Calu3 (cell line): ENCODE data around the gene NR3C1. TPM values are rescaled to one million over a fixed set of nuclear protein-coding genes. Genes with fewer than 3 reads are reported as not detected.

Source experiments
- BruUV-seq: library from RNA; stranded (reverse); fragments of 400-500 nt; replicated peaks from 2 replicates; lab custom pipeline; 2021; lab: Mats Ljungman, UMichigan
- CTCF ChIA-PET: fragments of 300-600 bp; sonication (Branson Sonifier 250); formaldehyde crosslinking; loops from one replicate; lab custom pipeline; 2022; ENCODE audit warnings: antibody characterized with exemption; lab: Charles Lee
- DNase-seq: peaks from one replicate; pipeline ENCODE4 v3.0.0; 2022
- H3K27ac Mint-ChIP-seq: one replicate; pipeline ENCODE4 v1.8.0; 2022; ENCODE audit warnings: mixed read lengths; ENCODE audit not compliant: unreplicated experiment
- H3K27me3 Mint-ChIP-seq: one replicate; pipeline ENCODE4 v1.8.0; 2022; ENCODE audit warnings: mixed read lengths; ENCODE audit not compliant: unreplicated experiment
- H3K36me3 Mint-ChIP-seq: one replicate; pipeline ENCODE4 v1.8.0; 2022; ENCODE audit warnings: mild to moderate bottlenecking, moderate library complexity, mixed read lengths; ENCODE audit not compliant: insufficient read depth, unreplicated experiment
- H3K4me1 Mint-ChIP-seq: one replicate; pipeline ENCODE4 v1.8.0; 2022; ENCODE audit warnings: mild to moderate bottlenecking, low read depth, mixed read lengths; ENCODE audit not compliant: unreplicated experiment
- H3K4me3 Mint-ChIP-seq: one replicate; pipeline ENCODE4 v1.8.0; 2022; ENCODE audit warnings: mild to moderate bottlenecking, low read depth, moderate library complexity, mixed read lengths; ENCODE audit not compliant: unreplicated experiment
- H3K9me3 Mint-ChIP-seq: one replicate; pipeline ENCODE4 v1.8.0; 2022; ENCODE audit warnings: low read depth, mixed read lengths; ENCODE audit not compliant: unreplicated experiment
- intact Hi-C: fragments of 100-400 bp; cut with micrococcal nuclease; formaldehyde crosslinking; loops from one replicate; pipeline ENCODE4 v1.10.0; 2022; ENCODE audit not compliant: unreplicated experiment
- total RNA-seq: library from RNA; stranded (reverse); gene quantifications from 2 replicates; pipeline ENCODE4 v1.2.3, GENCODE V29; 2022
- TF ChIP-seq, protein P1 (sequence below): fragments of 200-600 bp; IDR thresholded peaks from one replicate; pipeline ENCODE4 v1.8.0; 2022; ENCODE audit warnings: antibody characterized with exemption; ENCODE audit not compliant: unreplicated experiment

The NR3C1 gene
- total RNA-seq, 1 experiment from 2014 or later: 63.1 TPM

DNA sequence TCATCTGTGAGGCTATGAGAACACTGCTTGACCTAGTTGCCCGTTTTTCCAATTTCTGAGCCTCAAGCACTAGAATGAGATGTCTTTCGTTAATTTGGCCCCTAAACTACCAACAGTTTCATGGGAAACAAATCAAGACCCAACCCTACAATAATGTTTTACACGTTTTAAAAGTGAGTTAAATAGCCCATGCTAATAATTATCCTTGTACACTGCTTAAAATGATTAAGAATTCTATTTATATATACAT lies 2.3 kb upstream of the NR3C1 start:
- no TSS peak for BruUV-seq
- Mint-ChIP-seq H3K9me3 (peaks cover 2% of the 10 kb centered on the region), H3K4me3 (peak overlapping the region; percentile 97), H3K27ac (peak overlapping the region; percentile 95), H3K36me3 (peaks cover 57% of the 10 kb centered on the region), H3K27me3 (no peaks in the 10 kb centered on the region), H3K4me1 (peaks cover 20% of the 10 kb centered on the region)
- TF ChIP-seq, protein P1, sequence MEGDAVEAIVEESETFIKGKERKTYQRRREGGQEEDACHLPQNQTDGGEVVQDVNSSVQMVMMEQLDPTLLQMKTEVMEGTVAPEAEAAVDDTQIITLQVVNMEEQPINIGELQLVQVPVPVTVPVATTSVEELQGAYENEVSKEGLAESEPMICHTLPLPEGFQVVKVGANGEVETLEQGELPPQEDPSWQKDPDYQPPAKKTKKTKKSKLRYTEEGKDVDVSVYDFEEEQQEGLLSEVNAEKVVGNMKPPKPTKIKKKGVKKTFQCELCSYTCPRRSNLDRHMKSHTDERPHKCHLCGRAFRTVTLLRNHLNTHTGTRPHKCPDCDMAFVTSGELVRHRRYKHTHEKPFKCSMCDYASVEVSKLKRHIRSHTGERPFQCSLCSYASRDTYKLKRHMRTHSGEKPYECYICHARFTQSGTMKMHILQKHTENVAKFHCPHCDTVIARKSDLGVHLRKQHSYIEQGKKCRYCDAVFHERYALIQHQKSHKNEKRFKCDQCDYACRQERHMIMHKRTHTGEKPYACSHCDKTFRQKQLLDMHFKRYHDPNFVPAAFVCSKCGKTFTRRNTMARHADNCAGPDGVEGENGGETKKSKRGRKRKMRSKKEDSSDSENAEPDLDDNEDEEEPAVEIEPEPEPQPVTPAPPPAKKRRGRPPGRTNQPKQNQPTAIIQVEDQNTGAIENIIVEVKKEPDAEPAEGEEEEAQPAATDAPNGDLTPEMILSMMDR: no peak
- intact Hi-C loops: loop anchor here (2.0 kb wide), 4 partner anchors 101 to 419 kb away; no protein-coding TSS in a partner anchor
- DNase-seq: no peak
- CTCF ChIA-PET: no interaction called here

DNA sequence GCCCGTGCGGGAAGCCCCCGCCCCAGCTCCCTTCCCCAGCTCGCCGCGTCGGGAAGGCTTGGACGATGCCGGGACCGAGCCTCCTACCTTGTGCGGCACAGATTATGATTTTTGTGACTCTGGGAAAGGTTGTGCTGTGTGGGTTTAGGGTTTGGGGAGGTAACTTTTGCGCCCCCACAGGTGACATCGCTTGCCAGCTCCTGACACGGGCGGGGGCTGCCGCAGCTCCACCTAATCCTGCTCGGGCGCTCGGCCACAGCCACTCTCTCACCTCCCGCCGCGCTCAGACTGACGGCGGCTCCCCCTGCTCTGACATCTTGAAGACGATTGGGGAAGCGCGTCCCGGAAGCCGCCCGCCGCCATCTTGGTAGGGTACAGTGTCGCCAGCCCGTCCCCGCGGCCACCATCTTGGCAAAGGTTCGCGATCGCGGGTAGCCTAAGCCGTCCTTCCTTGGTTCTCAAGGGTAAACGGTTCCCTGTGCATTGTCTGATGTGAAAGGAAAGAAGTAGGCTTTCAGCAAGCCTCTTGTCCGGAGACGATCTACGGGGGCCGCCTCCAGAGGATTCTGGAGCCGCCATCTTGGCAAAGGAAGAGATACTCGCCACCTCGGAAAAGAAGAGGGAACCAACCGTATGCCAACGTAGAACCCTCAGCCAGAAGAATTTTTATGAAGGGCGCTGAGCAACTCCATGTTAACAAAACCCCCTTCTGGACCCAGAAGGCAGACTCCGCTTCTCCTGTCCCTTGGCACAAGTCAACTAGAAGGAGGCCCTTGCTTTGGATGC lies 1.8 kb upstream of the NR3C1 start:
- no peaks in the 10 kb centered on the region for H3K27me3 Mint-ChIP-seq
- peak; percentile 89 for DNase-seq
- TSS peak; percentile 74 for BruUV-seq

DNA sequence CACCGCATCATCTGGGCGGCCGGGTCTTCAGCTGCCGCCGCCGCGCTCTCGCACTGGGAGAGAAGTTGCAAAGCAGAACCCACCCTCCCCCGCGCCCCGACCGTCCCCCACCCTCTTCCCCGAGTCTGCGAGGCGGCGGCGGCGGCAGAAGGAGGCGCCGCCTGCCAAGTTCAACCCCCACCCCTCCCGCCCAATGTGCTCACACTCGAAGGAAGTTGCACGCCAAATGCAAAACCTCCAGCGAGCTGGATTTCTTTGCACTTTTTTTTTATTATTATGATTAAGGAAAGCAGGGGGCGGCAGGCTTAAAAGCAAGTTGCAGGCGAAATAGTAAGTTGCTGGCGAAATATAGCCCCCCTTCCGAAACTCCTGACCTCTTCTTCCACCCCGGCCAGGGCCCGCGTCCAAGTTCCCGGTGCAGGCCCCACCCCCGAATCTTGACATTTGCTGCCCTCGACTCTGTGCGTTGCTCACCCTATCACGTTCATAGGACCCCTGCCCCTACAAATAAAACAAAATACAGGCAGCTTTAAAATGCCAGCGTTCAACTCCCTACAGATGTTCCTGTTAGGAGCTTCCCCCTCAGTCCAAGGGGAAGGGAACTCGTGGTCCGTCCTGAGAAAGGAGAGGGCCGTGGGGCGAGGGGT lies 1.1 kb upstream of the NR3C1 start:
- no TSS peak for BruUV-seq
- Mint-ChIP-seq H3K27me3 (no peaks in the 10 kb centered on the region), H3K4me3 (peak overlapping the region; percentile 97), H3K4me1 (peaks cover 32% of the 10 kb centered on the region), H3K36me3 (peaks cover 69% of the 10 kb centered on the region), H3K27ac (peak overlapping the region; percentile 95), H3K9me3 (peaks cover 2% of the 10 kb centered on the region)
- peak; percentile 76 for DNase-seq
- intact Hi-C loops: loop anchor here (1.0 to 5.0 kb wide), 6 partner anchors 102 to 563 kb away; no protein-coding TSS in a partner anchor
- CTCF ChIA-PET: interaction anchor here (0.6 to 2.2 kb wide), 15 partner anchors 12 to 738 kb away, joined by 3 to 9 read pairs (median 4); no protein-coding TSS in a partner anchor
- TF ChIP-seq, protein P1: no peak

More for the DNA sequence above, 1.8 kb upstream of the NR3C1 start:
- peak overlapping the region; percentile 95 for H3K27ac Mint-ChIP-seq
- TF ChIP-seq, protein P1: no peak
- intact Hi-C loops: loop anchor here (2.0 kb wide), 4 partner anchors 102 to 420 kb away; no protein-coding TSS in a partner anchor
- H3K4me3 Mint-ChIP-seq: peak overlapping the region; percentile 97
- peaks cover 2% of the 10 kb centered on the region for H3K9me3 Mint-ChIP-seq
- peaks cover 25% of the 10 kb centered on the region for H3K4me1 Mint-ChIP-seq
- H3K36me3 Mint-ChIP-seq: peaks cover 62% of the 10 kb centered on the region
- CTCF ChIA-PET: interaction anchor here (0.9 to 2.2 kb wide), 7 partner anchors 102 to 737 kb away, joined by 3 to 9 read pairs (median 4); no protein-coding TSS in a partner anchor

DNA sequence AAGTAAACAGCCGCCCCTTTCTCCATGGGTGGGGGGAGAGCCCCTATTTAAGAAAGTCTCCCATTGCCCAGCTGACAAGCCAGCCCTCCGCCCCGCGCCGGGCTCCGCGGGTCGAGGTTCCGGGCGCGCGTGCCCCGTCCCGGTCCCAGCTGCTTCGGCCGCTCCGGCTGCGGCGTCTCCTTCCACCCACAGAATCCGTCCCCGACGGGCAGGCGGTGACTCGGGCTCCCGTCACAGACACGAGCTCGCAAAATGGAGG lies 223 bp downstream of the NR3C1 start:
- CTCF ChIA-PET: interaction anchor here (1.0 to 2.2 kb wide), 2 partner anchors 104 to 226 kb away, joined by 3 to 8 read pairs; no protein-coding TSS in a partner anchor

More for the DNA sequence above, 223 bp downstream of the NR3C1 start:
- BruUV-seq: no TSS peak
- intact Hi-C loops: loop anchor here (5.0 kb wide), 1 partner anchor 564 kb away; no protein-coding TSS in a partner anchor
- Mint-ChIP-seq H3K9me3 (peaks cover 2% of the 10 kb centered on the region), H3K4me1 (peaks cover 35% of the 10 kb centered on the region), H3K27me3 (no peaks in the 10 kb centered on the region), H3K36me3 (peaks cover 80% of the 10 kb centered on the region), H3K4me3 (peak overlapping the region; percentile 97), H3K27ac (peak overlapping the region; percentile 95)
- TF ChIP-seq, protein P1: no peak
- DNase-seq: no peak
